H1 (cell line): ENCODE measurements around the gene CIZ1. TPM values are rescaled to one million over a fixed set of nuclear protein-coding genes. Genes with fewer than 3 reads are reported as not detected.
A peak's percentile ranks its signal among the peaks of the same experiment; 100 is the strongest.

ENCODE experiments used
- CBX8 ChIP-seq: fragments of 300-800, 300-1000 bp; sonication (generic); IDR thresholded peaks from 2 replicates; pipeline ENCODE4 v1.7.1; 2016; ENCODE audit warnings: low read depth, low read length, borderline replicate concordance
- CEBPB ChIP-seq: IDR thresholded peaks from 2 replicates; pipeline ENCODE4 v1.6.1; 2012; ENCODE audit warnings: low read depth, low read length
- CHD2 ChIP-seq: IDR thresholded peaks from 2 replicates; pipeline ENCODE4 v1.6.1; 2012; ENCODE audit warnings: low read length, improper control_type of control experiment
- PHF8 ChIP-seq: fragments of 200-600 bp; sonication (generic); conservative IDR thresholded peaks from 2 replicates; pipeline ENCODE4 v1.7.1; 2012; ENCODE audit warnings: low read depth, mild to moderate bottlenecking, inconsistent platforms, low read length, moderate library complexity
- RAD21 ChIP-seq, 2 experiments: IDR thresholded peaks in 1 of 2; conservative IDR thresholded peaks in 1 of 2; 2 replicates each; pipeline ENCODE4 v1.6.1; 2011; ENCODE audit warnings: low read depth in 2 of 2, low read length in 2 of 2, improper control_type of control experiment in 1 of 2, inconsistent platforms in 1 of 2, mild to moderate bottlenecking in 1 of 2, moderate library complexity in 1 of 2
- polyA plus RNA-seq, 7 experiments: library from polyadenylated mRNA; depleted of rRNA in 3 of 7; stranded (reverse) in 5 of 7; unstranded in 2 of 7; fragments of >200 nt in 5 of 7; fragments of 200-250 nt in 2 of 7; gene quantifications; 1 replicate in 5 of 7; 2 replicates in 1 of 7; 4 replicates in 1 of 7; pipeline versions ENCODE4 v1.2.1 to v1.2.3, GENCODE V29; 2011 to 2013; ENCODE audit warnings: missing spikeins in 2 of 7, mixed read lengths in 2 of 7
- total RNA-seq: library from RNA; stranded (reverse); fragmentation: NEBNext Ultra II Directional; extraction: Animal tissue kit (Norgen Biotek cat#: 25700); gene quantifications from 2 replicates; pipeline ENCODE4 v1.2.1, GENCODE V29; 2021
- TF ChIP-seq, protein P1 (sequence below): fragments of 300-600 bp; sonication (generic); IDR thresholded peaks from 2 replicates; pipeline ENCODE4 v1.7.1; 2012; ENCODE audit warnings: low read length, moderate library complexity, mild to moderate bottlenecking, inconsistent platforms; ENCODE audit not compliant: insufficient replicate concordance
- TF ChIP-seq, protein P2 (sequence below): IDR thresholded peaks from 2 replicates; pipeline ENCODE4 v1.6.1; 2012; ENCODE audit warnings: low read length, inconsistent platforms
- TF ChIP-seq, protein P3 (sequence below): IDR thresholded peaks from 2 replicates; pipeline ENCODE4 v1.6.1; 2012; ENCODE audit warnings: inconsistent platforms

CIZ1 gene
- total and polyA plus RNA-seq, 2 of the 8 experiments (the other 6 are each of a cell fraction or from before 2014, with no cell fraction given), result 66.0 to 107 TPM

DNA sequence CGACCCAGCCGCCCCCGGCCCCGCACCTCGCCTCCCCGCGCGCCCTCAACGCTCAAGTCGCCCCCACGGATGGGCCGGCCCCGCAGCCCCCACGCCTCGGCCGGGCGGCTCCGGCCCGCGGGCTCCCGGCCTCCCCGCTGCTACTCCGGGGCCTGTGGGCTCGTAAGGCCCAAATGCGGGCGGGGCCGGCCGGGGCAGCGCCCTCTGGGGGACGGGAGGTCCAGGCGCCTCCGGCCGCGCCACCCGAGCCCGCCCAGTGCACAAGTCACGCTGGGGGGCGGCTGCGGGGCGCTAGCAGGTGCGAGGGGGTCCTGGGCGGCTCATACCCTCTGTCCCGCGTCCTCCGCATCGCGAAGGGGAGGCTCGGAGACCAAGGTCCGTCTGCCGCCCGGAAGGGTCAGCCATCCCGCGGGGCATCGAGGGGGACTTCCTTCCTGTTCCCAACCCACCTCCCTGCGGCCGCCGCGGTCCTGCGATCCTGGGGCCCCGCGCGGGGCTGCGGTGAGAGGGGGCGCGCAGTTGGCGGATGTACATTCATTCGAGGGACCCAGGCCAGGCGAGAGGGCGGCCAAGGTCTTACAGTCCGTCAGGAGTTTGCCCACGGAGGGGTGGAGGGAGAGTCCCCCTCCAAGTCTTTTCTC is at the start of gene CIZ1 (continued):
- TF ChIP-seq, protein P1, sequence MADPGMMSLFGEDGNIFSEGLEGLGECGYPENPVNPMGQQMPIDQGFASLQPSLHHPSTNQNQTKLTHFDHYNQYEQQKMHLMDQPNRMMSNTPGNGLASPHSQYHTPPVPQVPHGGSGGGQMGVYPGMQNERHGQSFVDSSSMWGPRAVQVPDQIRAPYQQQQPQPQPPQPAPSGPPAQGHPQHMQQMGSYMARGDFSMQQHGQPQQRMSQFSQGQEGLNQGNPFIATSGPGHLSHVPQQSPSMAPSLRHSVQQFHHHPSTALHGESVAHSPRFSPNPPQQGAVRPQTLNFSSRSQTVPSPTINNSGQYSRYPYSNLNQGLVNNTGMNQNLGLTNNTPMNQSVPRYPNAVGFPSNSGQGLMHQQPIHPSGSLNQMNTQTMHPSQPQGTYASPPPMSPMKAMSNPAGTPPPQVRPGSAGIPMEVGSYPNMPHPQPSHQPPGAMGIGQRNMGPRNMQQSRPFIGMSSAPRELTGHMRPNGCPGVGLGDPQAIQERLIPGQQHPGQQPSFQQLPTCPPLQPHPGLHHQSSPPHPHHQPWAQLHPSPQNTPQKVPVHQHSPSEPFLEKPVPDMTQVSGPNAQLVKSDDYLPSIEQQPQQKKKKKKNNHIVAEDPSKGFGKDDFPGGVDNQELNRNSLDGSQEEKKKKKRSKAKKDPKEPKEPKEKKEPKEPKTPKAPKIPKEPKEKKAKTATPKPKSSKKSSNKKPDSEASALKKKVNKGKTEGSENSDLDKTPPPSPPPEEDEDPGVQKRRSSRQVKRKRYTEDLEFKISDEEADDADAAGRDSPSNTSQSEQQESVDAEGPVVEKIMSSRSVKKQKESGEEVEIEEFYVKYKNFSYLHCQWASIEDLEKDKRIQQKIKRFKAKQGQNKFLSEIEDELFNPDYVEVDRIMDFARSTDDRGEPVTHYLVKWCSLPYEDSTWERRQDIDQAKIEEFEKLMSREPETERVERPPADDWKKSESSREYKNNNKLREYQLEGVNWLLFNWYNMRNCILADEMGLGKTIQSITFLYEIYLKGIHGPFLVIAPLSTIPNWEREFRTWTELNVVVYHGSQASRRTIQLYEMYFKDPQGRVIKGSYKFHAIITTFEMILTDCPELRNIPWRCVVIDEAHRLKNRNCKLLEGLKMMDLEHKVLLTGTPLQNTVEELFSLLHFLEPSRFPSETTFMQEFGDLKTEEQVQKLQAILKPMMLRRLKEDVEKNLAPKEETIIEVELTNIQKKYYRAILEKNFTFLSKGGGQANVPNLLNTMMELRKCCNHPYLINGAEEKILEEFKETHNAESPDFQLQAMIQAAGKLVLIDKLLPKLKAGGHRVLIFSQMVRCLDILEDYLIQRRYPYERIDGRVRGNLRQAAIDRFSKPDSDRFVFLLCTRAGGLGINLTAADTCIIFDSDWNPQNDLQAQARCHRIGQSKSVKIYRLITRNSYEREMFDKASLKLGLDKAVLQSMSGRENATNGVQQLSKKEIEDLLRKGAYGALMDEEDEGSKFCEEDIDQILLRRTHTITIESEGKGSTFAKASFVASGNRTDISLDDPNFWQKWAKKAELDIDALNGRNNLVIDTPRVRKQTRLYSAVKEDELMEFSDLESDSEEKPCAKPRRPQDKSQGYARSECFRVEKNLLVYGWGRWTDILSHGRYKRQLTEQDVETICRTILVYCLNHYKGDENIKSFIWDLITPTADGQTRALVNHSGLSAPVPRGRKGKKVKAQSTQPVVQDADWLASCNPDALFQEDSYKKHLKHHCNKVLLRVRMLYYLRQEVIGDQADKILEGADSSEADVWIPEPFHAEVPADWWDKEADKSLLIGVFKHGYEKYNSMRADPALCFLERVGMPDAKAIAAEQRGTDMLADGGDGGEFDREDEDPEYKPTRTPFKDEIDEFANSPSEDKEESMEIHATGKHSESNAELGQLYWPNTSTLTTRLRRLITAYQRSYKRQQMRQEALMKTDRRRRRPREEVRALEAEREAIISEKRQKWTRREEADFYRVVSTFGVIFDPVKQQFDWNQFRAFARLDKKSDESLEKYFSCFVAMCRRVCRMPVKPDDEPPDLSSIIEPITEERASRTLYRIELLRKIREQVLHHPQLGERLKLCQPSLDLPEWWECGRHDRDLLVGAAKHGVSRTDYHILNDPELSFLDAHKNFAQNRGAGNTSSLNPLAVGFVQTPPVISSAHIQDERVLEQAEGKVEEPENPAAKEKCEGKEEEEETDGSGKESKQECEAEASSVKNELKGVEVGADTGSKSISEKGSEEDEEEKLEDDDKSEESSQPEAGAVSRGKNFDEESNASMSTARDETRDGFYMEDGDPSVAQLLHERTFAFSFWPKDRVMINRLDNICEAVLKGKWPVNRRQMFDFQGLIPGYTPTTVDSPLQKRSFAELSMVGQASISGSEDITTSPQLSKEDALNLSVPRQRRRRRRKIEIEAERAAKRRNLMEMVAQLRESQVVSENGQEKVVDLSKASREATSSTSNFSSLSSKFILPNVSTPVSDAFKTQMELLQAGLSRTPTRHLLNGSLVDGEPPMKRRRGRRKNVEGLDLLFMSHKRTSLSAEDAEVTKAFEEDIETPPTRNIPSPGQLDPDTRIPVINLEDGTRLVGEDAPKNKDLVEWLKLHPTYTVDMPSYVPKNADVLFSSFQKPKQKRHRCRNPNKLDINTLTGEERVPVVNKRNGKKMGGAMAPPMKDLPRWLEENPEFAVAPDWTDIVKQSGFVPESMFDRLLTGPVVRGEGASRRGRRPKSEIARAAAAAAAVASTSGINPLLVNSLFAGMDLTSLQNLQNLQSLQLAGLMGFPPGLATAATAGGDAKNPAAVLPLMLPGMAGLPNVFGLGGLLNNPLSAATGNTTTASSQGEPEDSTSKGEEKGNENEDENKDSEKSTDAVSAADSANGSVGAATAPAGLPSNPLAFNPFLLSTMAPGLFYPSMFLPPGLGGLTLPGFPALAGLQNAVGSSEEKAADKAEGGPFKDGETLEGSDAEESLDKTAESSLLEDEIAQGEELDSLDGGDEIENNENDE, result no peak
- no peak for TF ChIP-seq CEBPB
- TF ChIP-seq, protein P2, sequence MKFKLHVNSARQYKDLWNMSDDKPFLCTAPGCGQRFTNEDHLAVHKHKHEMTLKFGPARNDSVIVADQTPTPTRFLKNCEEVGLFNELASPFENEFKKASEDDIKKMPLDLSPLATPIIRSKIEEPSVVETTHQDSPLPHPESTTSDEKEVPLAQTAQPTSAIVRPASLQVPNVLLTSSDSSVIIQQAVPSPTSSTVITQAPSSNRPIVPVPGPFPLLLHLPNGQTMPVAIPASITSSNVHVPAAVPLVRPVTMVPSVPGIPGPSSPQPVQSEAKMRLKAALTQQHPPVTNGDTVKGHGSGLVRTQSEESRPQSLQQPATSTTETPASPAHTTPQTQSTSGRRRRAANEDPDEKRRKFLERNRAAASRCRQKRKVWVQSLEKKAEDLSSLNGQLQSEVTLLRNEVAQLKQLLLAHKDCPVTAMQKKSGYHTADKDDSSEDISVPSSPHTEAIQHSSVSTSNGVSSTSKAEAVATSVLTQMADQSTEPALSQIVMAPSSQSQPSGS, result no peak
- no peak for TF ChIP-seq CBX8
- peak; percentile 73 for TF ChIP-seq PHF8
- TF ChIP-seq, protein P3, sequence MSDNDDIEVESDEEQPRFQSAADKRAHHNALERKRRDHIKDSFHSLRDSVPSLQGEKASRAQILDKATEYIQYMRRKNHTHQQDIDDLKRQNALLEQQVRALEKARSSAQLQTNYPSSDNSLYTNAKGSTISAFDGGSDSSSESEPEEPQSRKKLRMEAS, result 0 out of 2 replicates have a peak, but pooled peaks have one; percentile 12
- TF ChIP-seq CHD2, result no peak
- TF ChIP-seq RAD21 (IDR thresholded peaks at IDR 0.05 in 1 of 2, conservative IDR thresholded peaks at IDR 0.05 in 1 of 2; ENCODE audit: low read depth in 2 of 2, low read length in 2 of 2), result peak in 1 of 2 experiments; percentile 15; a peak in 1 of 4 replicates
